HT-29 (cell line): ENCODE results near the gene RRAS2. TPM values are rescaled to one million over a fixed set of nuclear protein-coding genes. Genes with fewer than 3 reads are reported as not detected.
"Not testable (repeated sequence)": the region's sequence is repeated elsewhere in the genome, so short reads cannot be mapped to it uniquely, and the experiment has no call there.

Experiments used
- DNase-seq: peaks from one replicate; pipeline ENCODE4 v3.0.0-alpha.2; 2015; ENCODE audit warnings: low spot score
- total RNA-seq: library from RNA; depleted of rRNA; stranded (reverse); fragments of >200 nt; shearing (Covaris generic); gene quantifications from 2 replicates; pipeline ENCODE4 v1.2.3, GENCODE V29; 2014

The RRAS2 gene
- total RNA-seq, 1 experiment from 2014 or later = 78.3 TPM

DNA sequence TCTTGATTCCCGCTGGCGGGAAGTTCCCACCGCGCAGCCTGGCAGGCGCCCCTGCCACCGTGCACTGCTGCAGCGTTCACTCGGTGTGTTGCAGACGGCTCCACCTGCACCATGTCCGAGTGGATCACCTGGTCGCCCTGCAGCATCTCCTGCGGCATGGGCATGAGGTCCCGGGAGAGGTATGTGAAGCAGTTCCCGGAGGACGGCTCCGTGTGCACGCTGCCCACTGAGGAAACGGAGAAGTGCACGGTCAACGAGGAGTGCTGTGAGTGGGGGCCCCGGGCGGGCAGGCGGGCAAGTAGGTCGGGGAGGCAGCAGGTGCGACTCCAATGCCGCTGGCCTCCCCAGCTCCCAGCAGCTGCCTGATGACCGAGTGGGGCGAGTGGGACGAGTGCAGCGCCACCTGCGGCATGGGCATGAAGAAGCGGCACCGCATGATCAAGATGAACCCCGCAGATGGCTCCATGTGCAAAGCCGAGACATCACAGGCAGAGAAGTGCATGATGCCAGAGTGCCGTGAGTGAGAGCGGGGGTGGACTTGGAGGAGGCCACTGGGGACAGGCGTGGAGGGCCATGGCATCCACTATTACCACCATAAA, 99.7 kb downstream of the RRAS2 start:
- DNase-seq = no peak

DNA sequence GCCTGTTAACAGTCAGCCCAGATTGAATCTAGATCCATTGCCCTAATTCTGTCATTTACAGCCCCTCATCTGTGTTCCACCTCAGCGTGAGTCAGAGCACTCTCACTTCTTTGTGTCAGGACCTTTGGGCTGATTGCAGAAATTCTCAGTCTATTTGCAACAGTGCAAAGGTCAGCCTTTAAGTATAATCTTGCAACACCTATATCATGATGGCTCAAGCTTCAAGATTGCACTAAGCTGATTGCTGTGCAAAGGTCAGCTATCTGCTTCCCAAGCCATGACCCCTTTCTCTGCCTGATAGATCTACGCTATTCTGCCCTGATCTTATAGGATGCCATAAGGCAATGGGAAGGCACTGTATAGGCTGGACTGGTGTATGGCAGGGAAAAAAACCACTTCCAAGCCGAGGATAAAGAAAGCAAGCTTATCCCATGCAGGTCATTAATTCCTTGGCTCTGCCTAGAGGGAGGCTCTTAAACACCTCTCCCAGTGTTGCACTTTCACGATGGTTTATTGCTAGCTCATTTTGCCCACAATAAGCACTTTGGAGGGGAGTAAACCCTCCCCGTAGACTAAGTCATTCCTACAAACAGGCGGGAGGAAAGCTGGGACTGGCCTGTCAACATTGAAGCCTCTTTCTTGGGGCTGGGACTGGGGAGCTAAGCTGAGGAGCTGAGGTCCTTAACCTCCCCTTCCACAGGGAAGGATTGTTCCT, 100.6 kb downstream of the RRAS2 start:
- peak; percentile 52 for DNase-seq

DNA sequence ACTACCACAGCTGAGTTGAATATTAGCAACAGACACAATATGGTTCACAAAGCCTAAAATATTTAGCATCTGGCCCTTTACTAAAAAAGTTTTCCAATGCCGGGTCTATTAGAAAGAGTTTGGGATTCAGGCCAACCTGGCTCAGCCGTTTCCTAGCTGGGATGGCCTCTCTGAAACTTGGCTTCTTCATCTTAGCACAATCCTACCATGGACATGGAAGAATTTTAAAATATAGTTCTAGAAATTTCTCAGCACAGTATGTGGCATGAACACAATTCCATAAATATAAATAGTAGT, 103.8 kb downstream of the RRAS2 start:
- no peak for DNase-seq

DNA sequence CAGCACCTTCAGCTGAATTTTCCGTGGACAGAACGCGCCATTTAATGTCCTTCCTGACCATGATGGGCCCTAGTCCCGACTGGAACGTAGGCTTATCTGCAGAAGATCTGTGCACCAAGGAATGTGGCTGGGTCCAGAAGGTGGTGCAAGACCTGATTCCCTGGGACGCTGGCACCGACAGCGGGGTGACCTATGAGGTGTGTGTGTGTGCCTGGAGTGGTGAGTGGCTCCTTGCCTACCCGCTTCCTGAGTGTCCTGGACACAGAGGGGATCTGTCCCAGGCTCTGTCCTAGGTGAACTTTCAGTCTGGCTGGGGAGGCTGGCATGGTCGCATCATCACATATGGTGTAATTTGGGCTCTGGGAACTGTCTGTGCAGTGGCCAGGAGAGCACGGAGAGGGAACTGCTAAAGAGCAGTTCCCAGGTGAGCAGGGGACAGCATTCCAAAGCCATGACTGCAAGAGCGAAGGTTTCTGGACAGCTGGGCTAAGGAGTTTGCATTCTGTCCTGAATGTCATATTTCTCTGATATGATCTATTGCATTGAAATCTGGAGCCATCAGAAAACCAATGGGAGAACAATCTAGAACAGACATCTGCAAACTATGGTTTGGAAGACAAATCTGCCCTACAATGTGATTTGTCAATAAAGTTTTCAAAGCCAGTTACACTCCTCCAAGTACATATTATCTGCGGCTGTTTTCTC, 104.3 kb downstream of the RRAS2 start:
- no peak for DNase-seq

DNA sequence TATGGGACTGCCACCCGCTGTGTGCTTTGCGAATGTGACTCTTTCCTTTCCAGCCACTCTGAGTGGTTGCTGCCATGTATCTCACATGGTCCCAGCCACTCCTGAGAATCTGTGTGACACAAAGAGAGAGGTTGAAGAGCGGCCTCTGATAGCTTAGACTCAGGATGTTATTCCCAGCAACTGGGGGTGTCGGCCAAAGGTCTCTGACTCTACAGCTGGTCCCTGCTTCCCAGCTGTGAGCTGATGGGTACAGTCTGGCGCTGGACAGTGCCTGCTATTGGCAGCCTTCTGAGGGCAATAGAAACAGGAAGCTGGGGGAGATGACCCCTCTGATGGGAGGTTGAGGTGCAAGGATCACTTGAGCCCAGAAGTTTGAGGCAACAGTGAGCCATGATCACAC, 105.1 kb downstream of the RRAS2 start:
- DNase-seq = no peak

DNA sequence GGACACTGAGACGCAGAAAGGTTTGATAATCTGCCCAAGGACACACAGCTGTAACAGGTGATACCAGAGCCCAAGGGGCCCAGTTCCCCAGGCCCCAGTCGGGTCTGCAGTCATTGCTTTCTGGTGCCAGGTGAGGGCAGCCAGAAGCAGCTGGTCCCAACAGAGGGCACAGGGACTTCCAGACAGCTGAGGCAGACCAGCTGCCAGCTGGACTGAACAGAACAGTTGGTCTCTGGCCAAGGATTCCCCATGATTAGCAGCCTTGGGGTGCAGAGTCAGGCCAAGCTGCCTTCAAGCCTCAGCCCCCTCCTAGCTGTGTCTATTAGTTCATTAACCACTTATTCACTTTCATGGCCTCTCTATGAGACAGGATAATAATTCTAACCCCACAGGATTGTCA, 105.6 kb downstream of the RRAS2 start:
- DNase-seq = no peak

DNA sequence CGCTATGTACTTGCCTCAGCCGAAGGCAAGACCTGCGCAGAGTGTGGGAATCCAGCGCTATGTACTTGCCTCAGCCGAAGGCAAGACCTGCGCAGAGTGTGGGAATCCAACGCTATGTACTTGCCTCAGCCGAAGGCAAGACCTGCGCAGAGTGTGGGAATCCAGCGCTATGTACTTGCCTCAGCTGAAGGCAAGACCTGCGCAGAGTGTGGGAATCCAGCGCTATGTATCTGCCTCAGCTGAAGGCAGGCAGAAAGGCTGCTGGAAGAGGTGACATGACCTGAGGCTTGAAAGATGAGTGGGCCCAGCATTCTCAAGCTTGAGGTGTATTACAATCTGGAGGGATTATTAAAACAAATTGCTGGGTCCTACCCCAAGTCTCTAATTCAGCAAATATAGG, 106.5 kb downstream of the RRAS2 start:
- not testable (repeated sequence) for DNase-seq

DNA sequence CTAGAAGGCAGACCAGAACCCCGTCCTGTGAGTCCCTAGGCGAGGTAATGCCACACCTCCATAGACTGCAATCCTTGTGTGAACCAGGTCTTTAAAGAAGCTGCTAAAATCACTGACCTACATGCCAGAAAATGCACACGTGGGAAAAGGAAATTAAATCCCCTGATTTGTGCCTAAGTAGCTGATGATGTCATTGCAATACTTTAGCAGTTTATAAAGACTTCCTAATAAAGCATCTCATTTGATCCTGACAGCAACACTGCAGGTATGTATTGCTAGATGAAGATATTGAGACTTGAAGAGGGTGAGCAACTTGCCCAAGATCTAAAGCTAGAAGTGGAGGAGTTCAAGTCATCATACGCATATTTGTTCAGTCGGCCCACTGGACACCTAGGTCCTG, 107.2 kb downstream of the RRAS2 start:
- no peak for DNase-seq

DNA sequence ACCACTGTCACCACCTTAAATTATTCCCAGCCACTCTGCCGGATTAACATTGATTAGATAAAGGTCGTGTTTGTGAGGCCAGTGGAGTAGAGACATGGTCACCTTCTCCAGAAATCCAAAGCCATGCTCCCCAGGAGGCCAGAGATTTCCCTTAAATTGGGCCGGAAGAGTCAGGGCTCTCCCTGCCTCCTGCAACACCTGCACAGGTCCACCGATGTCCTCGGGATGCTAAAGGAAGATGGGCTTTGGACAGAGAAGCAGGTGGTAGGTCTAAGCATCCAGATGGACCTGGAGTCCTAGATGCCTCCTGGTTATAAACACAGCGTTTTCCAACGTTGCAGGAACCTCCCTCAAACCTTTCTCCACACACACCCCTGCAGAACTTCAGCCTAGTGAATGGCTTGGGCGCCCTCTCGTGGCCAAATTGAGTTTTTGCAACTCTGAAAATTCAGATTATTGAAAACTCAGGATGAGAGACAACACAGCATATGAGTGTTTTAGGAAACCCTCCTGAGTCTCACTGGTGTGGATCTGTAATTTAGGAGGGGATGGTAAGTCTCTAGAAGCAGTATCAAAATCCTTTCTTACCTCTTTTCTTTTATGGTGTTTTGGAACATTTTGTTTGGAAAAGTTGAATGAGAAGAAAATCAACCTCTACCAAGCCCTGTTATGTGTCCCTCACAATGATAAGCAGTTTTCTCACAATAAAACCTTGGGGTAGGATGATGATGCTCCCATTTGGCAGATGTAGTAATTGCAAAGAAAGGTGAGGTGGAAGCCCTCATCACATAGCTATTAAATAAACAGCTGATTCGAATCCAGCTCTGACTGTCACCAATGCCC, 109.6 kb downstream of the RRAS2 start:
- peak; percentile 82 for DNase-seq

DNA sequence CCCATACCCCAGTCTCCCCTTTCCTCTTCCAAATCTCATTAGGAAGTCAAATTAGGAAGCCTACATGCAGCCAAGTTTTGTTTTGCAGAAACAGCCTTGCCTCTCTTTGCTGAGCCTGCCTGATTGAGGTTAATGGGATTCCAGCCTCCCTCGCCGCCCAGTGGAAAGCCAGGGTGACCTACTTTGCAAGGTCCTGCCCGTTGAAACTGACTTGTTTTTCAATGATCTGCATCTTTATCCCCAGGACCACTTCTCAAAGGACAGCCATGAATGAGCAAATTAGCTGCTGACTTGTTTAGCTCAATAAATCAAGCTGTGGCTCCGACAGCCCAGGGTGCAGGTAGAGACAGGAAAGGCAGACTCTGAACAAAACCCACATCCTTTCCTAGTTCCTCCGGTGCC, 110.4 kb downstream of the RRAS2 start:
- DNase-seq = no peak

DNA sequence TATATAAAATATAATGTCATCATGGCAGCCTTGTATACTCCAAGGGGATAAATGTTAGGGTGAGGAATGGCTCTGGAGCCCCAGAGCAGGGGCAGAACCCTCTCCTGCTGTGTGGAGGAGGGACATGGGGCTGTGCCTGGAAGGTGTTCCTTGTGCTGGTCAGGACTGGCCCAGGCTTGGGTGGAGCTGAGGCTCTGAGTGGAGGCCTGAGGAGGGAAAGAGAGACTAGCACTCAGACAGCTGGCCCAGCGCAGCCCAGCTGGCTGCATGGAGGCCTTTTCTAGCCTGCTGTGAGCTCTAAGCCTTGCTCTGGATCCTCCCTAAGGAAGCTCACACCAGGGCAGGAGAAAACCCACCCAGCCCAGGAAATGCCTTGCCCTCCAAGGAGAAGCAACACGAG, 113.5 kb downstream of the RRAS2 start:
- no peak for DNase-seq

DNA sequence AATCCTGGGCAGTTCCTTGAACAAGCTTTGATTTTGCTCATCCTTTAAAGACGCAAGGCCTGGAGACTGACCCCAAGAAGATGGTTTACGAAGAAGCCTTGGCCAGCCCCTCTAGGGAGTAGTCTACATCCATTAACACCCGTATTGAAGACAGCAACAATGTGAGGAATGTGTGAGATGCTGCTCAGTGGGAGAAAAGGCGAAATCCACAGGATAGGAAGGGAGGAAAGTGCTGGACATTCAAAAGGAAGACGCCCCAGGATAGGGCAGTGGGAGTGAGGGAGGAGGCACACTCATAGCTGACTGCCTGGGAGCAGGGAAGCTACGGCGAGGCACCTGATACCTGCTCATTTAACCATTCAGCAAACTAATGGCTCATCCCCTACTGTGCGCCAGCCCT, 114.1 kb downstream of the RRAS2 start:
- no peak for DNase-seq

DNA sequence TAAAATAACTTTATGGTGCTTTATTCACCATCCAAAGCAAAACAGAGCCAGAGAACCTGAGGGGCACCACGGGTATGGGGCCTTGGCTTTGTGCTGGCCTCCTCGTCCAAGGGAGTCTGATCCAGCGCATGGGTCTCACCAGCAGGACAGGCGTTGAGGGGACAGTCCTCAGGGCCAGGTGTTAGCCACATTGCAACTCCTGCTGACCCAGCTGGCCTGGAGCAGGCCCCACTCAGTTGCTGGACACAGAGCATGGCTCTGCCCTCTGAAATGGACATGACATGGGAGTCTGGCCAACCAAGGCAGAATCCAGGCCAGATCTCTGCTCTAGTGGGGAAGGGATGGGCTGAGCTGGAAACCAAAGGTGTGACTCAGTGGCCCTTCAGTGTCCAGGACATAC, 116.2 kb downstream of the RRAS2 start:
- DNase-seq = no peak

DNA sequence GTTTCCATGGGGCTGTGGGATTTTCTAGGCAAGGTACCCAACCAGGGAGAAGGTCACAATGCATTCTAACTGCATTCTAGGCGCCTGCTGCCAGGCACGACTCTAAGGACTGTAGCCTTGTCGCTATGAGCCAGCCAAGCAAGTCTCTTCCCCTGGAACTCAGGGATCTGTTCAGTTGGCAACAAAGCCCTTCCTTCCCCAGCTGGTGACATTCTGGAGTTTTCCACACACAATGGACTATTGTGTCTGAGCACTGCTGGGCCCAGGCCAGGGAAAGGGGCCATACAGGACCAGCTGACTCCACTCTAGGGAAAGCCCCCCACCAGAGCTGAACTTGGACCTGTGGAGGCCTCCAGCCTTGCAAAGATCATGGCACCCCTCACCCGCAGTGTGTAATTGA, 116.8 kb downstream of the RRAS2 start:
- no peak for DNase-seq

DNA sequence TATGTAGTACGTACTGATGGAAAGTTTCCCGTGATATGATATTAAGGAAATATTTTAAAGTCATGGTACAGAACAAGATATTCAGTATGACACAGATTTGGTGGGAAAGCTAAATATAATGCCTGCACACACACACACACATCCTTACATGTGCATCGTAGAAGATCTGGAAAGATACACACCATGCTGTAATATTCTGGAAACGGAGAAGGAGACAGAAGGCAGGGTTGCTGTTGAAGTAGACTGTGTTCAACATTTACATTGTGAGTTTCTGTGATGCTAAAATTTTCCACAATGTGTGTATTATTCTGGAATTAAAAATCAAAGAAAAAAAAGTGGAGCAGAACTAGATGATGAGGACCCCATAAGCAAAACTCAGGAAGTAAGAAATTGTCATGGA, 118.0 kb downstream of the RRAS2 start:
- DNase-seq = no peak

DNA sequence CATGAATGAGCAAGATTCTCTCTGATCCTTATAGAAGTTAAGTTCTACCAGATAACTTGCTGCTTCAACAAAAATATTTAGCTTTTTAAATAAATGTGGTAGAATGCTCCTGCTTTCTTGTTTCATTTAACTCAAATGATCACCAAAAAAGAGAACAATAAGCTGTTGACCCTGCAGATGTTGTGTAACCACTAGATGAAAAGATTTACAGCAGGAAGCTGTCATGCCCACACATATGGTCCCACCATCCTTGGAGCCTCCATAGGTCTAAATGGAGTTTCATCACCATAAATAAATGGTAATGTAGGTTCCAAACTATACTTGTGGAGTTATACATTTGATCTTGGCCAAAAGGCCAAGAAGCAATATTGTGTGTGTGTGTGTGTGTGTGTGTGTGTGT, 118.8 kb downstream of the RRAS2 start:
- DNase-seq = no peak

DNA sequence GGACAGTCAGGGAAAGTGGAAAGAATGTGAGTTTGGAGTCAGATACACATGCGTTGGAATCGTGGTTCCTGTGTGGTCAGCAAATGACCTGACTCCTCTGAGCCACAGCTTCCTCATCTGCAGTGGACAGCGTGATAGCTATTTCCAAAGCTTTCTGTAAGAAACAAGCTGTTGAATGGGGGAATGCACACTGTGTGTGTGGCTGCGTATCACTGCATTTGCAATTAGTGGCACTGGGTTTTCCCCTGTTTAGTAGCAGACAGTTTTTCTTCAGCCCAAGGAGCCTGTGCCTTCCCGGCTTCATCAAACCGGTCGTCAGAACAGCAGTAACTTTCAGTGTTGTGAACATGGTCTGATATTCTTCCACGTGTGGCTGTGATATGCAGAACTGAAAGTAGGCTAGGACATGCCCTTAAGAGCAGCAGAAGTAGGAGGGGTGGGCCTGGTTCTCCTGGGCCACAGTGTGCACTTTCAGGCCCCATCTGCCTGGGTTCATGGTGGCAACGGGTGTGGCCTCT, 121.5 kb downstream of the RRAS2 start:
- no peak for DNase-seq

DNA sequence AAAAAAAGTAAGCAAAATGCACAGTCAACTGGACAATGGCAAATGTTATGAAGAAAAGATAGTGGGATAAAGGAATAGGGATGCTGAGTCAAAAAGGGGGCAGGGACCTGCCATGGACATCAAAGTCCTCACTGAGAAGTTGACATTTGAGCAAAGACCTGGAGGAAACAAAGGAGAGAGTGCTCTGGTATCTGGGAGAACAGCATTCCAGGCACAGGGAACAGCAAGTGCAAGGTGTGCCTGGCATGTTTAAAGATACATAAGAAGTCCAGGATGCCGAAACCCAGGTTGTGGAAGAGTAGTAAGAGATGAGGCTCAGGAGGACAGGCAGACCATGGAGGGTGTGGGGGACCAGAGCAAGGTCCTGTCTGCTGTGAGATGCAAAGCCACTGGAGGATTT, 123.3 kb downstream of the RRAS2 start:
- DNase-seq = no peak

DNA sequence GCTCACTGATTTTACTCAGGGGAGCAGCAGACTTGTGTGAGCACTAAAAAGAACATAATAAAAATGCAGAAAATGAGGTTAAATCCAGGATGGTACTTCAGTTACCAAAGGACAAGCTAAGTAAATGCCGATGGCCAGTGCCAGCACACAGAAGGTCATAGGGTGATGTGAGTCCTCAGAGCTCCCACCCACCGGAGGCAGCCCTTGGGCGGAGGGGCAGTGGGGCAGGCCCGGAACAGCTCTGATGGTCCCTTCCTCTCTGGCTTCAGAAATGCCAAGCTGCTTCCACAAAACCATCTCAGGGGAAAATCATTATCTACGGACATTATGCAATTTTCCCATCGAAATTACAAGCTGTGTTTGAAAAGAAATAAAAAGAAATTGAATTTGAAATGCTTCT, 124.5 kb downstream of the RRAS2 start:
- DNase-seq = no peak

DNA sequence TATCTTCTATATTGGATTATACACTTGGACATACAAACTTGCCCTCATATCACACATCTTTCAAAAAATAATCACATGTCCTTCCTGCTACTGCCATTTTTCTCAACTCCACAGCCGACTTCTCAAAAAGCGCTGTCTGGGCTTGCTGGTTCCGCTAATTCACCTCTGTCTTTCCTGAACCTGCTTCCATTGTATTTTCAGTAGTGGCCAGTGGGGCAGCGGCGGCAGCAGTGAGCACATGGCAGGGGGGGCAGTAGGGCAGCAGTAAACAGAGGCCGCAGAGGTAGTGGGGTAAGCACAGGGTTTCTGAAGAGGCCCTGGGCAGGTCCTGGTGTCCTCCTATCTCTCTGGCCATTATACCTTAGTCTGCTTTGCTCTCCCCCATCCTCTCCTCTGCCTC, 126.3 kb downstream of the RRAS2 start:
- no peak for DNase-seq

DNA sequence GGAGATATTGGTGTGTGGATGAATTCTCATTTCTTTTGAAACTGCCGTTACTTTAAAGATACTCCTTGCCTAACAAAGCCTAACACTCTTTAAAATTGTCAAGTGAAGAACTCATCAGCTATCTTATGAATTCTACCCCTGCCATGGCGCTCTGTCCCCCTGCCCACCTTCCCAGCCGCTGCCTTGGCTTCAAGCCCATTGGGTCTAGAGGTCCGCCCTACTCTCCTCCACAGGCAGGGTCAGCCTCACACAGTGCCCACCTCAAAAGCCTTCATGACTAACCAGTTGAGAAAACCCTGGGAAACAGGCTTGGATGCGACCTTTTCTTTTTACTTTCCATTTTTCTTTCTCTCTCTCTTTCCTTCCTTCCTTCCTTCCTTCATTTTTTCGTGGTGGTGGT, 128.6 kb downstream of the RRAS2 start:
- no peak for DNase-seq

DNA sequence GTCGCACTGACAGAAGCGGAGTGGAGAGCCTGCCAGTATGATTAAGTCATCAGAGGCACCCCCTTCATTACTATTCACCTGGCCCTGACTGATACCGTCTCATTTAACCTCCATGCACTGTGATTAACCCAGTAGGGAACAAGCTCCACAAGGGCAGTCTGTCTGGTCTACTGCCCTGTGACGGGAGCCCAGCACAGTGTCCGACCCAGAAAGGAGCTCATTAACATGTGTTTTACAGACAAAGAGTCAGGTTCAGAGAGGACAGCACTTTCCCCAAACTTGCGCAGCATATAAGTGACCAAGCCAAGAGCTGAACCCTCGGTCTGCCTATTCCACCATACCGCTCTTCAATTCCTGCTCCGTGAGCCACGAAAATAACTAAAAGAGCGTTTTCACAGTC, 129.5 kb downstream of the RRAS2 start:
- no peak for DNase-seq
